ENCODE results near the gene SLFN12.
A peak's percentile ranks its signal among the peaks of the same experiment; 100 is the strongest.
"Not testable (repeated sequence)": the region's sequence is repeated elsewhere in the genome, so short reads cannot be mapped to it uniquely, and the experiment has no call there.

The SLFN12 gene

DNA sequence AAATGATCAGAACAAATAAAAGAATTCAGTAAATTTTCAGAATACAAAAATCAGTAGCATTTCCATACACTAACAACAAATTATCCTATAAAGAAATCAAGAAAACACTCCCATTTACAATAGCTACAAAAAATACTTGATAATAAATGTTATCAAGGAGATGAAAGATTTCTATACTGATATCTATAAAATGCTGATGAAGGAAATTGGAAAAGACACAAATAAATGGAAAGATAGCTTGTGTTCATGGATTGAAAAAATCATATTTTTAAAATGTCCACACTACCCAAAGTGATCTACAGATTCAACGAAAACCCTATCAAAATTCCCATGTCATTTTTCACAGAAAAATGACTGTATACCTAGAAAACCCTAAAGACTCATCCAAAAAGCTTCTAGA is 18.1 kb downstream of the SLFN12 start:
- no peak for DNase-seq (ENCODE audit: low read depth in 2 of 2)

DNA sequence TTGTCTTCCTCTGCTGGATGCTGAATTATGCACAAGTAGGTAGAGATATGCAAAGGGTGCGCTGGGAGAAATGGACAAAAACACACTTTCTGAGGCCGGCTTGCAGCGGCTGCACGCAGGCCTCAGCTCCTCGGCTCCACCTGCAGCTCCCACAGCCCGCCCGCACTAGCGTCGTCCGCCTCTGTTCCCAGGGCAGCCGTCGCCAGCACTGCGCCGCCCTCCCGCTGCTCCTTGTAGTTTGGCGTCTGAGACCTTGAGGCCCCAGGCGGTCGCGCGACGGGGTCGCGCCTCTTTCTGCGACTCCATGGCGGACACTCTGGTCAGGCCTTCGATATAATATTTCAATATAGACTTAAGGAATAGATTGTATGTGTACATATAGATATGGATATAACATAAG is 24.8 kb downstream of the SLFN12 start:
- DNase-seq (ENCODE audit: low read depth in 2 of 2), result no peak

DNA sequence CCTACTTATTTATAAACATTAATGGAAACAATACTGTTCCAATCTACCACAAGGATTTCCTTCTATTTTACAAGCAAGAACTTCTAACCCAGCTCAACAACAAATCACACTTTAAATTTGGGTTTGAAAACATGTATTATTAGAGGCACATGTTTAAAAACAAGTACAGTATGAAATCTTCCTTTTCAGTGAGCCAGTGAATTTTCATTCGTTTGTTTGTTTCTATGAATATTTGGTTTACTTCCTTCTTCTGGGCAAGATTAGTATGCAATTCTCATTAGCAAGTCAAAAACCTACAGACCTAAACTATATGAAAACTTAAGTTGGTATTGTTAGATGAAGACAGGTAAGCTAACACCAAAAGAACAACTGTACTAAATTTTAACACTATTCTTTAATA is 25.7 kb downstream of the SLFN12 start:
- no peak for DNase-seq (ENCODE audit: low read depth in 2 of 2)

DNA sequence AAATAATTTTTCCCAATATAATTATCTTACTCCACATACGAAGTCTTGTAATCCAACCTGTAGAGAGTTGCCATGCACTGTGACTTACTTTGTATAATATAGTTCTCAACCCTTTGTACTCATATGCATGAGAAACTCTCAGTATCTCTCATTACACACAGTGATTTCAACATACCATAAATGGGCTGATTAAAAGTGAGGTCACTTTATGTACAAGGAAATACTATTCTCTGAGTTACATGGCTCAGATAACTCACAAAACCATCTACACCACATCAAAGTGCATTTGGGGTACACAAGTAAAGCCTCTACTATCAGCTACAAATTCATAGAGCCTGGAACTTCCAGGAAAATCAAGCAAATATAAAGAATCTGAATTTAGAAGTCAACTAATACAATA is 27.9 kb downstream of the SLFN12 start:
- DNase-seq (ENCODE audit: low read depth in 2 of 2), result no peak

DNA sequence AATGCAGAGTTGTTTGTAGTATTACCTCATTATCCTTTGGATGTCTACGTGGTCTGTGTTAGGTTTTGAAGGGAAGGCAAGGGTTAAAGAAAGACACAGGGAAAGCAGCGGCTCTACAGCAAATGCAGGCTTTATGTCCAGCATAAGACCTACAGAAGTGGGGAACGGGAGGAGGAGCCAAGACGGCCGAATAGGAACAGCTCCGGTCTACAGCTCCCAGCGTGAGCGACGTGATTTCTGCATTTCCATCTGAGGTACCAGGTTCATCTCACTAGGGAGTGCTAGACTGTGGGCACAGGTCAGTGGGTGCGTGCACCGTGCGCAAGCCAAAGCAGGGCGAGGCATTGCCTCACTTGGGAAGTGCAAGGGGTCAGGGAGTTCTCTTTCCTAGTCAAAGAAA is 38.5 kb downstream of the SLFN12 start:
- DNase-seq (ENCODE audit: low read depth in 2 of 2), result not testable (repeated sequence)

DNA sequence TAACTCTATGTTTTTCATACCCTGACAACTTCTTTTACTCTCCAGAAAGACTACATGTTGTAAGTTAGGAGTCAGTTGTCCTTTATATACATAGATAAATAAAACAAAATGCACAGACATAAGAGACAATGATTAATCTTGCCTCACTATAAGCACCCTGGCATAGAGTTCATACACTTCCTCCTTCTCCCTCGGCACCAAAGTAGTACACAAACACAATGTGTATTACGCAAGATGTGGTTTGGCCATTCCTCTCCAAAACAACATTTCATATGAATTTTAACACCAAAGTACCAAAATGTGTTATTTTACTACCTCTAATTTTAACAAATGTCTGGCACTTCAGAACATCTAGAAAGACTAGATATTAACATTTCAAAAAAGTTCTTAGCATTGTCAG is 41.6 kb downstream of the SLFN12 start:
- no peak for DNase-seq (ENCODE audit: low read depth in 2 of 2)

DNA sequence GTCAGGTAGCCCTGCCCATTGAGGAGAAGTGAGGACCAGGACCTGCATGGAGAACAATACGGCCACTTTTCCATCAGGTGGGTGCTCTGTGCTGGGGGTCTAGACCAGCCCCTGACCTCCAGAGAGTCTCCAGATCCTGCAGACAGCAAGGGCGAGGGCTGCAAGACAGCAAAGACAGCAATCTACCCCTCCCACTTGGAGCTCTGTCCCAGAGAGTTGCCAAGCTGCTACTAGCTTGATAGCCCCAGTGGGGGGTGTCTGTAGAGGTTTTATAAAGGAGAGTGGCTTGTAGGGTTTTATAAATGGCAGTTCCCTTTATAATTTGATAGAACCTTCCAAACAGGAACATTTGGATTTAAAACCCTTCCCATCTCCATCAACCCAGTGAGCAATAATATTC is 42.1 kb downstream of the SLFN12 start:
- DNase-seq (ENCODE audit: low read depth in 2 of 2), result no peak

DNA sequence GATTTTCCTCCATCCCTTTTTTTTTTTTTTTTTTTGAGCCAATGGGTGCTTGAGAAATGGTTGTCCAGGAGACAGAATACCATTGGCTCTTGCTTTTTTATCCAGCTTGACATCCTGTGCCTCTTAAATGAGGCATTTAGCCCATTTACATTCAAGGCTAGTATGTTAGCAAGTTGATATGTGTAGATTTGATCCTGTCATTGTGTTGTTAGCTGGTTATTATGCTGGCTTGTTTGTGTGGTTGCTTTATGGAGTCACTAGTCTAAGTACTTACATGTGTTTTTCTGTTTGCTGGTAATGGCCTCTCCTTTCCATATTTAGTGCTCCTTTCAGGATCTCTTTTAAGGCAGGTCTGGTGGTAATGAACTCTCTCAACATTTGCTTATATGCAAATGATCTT is 44.8 kb downstream of the SLFN12 start:
- no peak for DNase-seq (ENCODE audit: low read depth in 2 of 2)

DNA sequence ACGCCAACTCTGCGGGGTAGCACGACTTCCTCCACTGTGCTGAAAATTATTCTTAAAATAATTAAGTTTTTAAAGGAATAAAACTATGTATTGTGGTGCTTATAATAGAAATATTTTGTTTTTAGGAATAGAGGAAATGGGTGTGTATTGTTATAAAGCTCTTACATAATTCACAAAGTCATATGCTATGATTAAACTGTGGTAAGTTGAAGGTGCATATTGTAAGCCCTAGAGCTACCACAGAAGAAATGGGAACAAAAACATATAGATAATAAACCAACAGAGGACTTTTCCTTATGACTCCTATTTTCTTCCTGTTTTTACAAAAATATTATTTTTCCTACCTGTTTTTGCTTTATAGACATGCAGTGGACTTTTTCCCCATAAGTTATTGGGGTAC is 54.6 kb downstream of the SLFN12 start:
- no peak for DNase-seq (ENCODE audit: low read depth in 2 of 2)

DNA sequence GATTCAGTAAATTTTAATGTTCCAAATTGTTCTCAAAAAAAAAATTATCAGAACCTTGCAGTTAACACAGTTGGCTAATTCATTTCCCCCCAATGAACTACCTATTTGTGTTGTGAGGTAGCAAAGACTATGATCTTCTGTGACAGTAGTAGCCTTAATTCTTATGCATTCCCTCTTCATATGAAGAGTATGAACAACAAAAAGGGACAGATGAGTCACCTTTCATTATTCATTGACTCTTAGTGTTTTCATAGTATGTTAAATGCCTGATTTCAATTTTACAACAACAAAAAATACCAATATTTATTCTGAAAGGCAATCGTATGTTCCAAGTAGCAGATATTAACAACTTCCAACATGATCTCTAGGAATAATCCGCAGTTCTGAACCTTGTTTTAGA is 55.2 kb downstream of the SLFN12 start:
- DNase-seq (ENCODE audit: low read depth in 2 of 2), result no peak

DNA sequence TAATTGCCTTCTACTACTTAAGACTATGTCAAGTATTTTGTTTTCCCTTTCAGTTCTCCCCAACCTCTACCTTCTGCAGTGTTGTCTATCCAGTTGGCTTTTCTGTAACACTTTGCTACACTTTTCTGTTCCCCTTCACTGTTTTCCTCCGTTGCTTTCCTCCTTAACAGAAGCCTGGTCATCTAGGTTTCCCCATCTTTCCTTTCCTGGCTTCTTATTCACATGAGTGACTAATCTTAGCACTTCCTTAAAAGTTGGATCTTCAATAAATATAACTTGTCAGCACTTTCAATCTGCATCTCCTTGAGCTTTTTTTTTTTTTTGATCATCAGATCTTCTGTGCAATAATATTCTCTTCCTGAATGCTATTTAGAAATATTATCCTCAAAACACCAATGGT is 56.1 kb downstream of the SLFN12 start:
- DNase-seq (ENCODE audit: low read depth in 2 of 2), result no peak

DNA sequence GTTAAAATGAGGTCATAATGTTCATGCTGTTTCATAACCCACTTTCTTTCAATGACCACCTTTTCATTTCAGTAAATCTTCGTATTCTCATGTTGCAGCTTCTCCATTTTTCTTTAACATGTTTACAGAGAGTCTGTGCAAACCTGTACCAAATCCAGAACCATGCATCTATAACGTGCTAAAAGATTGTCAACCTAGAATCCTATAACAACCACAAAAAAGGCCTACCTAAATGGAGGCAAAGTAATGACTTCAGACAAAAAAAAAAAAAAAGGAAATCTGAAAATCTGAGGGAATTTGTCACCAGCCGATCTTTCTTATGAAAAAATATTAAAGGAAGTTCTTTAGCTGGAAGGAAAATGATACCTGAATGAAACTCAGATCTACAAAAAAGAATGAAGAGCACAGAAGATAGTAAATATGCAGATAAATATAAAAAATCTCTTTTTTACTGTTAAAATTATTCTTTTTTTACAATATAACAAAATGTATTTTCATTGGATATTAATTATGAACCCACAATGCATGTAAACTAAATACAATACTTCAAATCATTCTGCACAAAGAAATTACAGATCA is 57.4 kb downstream of the SLFN12 start:
- DNase-seq (ENCODE audit: low read depth in 2 of 2), result no peak

DNA sequence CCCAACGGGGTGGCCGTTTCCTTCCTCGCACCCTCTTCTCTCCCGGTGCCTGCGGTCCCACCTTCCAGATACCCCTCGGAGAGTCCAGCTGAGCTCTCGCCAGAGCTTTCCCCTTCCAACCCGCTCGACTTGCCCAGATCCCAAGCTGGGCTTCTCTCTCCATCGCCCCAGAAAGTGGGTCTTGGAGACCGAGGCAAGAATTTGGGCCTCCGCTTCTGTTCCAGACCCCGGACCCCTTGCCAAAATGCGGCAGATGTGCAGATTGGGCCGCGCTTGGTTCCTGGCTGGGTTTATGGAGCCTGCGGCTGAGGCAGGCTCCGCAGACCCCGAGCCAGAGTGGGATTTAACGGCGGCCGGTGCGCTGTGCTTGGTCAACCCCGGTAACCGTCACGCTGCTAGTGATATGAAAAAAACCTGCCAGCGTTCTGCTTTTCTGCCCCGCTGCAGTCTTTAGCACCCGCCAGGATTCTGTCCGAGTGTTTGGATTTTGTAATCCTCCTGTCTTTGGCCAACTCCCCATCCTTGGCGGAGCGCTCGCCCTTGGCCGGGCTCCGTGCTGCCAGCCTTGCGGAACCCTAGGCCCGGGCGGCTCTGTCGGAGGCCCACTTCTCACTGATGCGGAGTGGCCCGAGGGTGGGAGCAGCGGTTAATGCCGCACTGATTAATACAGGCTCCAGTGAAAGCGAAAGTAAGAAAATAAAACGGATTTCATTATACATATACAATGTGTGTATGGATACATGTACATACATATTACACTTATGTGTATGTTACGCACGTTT is 58.1 kb downstream of the SLFN12 start:
- peak; percentile 29 to 38 for DNase-seq (ENCODE audit: low read depth in 2 of 2)

DNA sequence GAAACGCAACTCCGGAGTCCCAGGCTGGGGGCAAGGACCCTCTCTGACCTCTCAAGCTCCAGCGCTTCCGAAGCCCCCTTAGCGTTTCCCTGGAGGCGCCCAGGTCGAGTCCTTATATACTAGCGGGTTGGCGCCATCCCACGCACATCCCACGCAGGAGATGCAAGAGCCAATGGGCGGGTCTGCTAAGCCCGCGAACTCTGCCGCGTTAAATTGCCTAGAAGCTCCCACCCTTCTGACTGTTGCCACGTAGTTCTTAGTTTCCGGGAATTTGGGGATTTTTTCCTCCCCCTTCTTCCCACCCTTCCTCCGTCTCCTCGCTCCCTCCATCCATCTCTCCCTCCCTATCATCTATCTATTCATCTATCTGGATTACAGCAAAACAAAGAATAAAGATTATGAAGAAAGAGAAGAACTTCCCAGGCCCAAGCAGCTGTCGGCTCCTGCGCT is 58.7 kb downstream of the SLFN12 start, which contains the start of gene SLFN11:
SLFN11 (minus strand) TSS at position 88 of the 450 bp plus-strand sequence. CDS start 9,814 bp downstream, outside the sequence.
- DNase-seq (ENCODE audit: low read depth in 2 of 2), result peak; percentile 84 to 90

DNA sequence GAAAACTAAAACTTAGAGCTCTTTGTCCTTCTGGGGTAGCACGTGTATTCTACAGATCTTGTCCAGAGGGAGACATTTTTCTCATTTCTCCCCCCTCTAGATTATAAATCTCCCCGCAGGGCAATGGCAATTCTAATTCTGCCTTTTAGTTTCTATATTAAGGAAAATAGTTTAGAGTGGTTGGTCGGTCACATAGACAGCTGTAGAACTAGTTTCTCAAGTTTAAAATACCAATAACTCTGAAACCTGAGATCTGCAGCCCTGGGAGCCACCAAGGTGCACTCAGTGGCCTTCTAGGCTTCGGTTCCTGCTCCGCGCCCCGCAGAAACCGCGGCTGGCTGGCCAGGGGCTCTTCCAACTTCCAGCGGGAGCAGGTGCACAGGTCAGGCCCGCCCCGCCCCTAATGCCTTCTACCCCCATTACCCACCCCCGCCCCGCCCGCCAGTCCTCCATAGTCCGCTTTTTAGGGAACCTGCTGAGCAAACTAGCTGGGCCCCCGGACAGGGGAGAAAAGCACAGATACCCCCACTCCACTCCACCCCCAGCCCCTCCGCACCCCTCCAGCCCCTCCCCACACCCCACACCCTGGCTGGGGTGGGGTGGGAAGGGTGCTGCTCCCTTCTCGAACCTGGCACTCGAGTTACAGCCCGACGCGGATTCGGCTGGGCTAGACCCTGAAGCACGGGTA is 59.3 kb downstream of the SLFN12 start:
- peak; percentile 3 to 13 for DNase-seq (ENCODE audit: low read depth in 2 of 2)

DNA sequence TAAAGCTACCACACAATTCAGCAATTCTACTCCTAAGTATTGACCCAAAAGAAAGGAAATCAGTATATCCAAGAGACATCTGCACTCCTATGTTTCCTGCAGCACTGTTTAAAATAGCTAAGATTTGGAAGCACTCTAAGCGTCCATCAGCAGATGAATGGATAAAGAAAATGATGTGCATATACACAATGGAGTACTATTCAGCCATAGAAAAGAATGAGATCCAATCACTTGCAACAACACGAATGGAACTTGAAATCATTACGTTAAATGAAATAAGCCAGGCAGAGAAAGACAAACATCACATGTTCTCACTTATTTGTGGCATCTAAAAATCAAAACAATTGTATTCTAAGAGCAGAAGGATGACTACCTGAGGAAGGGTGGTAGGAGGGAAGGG is 60.4 kb downstream of the SLFN12 start:
- no peak for DNase-seq (ENCODE audit: low read depth in 2 of 2)

DNA sequence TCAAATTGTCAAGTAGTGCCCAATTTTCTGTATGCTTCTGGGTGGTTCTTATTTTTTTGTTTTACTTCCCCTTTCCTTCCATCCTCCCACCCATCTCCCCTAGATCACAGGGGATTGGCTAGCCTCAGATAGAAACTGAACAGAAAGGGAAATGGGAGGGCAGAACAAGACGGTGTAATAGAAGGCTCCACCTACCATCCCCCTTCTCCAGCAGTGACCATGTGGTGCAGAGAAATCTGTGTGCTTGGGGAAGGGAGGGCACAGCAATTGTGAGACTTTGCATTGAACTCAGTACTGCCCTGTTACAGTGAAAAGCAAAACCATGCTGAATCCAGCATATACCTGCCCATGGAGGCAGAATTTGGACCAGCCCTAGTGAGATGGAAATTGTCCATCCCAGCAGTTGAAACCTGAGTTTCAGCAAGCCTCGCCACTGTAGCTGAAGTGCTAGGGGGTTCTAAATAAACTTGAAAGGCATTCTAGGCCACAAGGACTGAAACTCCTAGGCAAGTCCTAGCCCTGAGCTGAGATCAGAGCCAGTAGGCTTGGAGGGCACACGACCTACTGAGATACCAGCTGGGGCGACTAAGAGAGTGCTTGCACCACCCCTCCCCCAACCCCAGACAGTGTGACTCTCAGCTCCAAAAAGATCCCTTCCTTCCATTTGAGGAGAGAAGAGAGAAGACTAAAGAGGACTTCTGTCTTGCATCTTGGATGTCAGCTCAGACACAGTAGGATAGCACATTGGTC is 64.0 kb downstream of the SLFN12 start:
- no peak for DNase-seq (ENCODE audit: low read depth in 2 of 2)

DNA sequence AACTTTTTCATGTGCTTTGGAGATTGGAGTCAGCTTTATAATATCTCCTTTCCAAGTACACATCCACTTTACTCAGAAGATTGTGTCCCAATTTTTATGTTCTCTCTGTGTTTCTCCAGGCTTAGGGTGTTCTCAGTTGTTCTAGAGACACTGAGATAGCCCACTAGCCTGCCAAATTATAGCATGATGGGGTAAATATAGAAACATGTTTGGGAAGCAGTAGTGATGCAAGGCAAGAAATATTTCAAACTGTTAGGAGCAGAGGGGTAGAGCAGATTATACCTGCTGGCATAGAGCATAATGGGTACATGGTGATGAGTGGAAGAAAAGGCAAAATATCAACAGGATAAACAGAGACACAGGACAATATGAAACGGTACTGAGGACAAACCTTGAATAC is 71.3 kb downstream of the SLFN12 start:
- no peak for DNase-seq (ENCODE audit: low read depth in 2 of 2)
